ENCODE measurements around the gene GATA6.
"Not testable (repeated sequence)": the region's sequence is repeated elsewhere in the genome, so short reads cannot be mapped to it uniquely, and the experiment has no call there.

Gene GATA6

DNA sequence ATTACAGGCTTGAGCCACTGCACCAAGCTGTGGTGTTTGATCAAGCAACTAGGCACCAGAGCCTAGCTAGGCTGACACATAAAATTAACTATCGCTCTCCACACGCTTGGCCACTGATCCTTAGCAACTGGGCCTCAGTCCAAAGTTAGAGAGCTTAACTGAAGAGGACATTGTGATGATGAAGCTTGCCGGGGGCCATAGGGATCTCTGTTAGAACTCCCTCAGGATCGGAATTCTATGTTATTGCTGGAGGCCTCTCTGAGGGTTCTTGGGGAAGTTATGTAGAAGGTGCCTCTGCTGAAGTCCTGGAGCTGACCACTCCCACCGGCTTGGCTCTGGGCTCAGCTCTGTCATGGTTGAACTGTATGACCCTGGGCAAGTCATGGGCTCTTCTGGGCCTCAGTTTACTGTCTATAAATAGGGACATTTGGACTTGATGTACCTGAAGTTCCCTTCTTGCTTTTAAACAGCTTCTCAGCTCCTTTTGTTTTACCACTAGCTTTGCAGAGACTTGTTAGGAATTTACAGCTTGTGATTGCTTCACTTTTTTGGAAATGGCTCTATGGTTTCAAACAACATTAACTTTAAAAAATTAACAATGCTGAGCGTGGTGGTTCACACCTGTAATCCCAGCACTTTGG lies 44.1 kb downstream of the GATA6 start:
- no peak for DNase-seq

DNA sequence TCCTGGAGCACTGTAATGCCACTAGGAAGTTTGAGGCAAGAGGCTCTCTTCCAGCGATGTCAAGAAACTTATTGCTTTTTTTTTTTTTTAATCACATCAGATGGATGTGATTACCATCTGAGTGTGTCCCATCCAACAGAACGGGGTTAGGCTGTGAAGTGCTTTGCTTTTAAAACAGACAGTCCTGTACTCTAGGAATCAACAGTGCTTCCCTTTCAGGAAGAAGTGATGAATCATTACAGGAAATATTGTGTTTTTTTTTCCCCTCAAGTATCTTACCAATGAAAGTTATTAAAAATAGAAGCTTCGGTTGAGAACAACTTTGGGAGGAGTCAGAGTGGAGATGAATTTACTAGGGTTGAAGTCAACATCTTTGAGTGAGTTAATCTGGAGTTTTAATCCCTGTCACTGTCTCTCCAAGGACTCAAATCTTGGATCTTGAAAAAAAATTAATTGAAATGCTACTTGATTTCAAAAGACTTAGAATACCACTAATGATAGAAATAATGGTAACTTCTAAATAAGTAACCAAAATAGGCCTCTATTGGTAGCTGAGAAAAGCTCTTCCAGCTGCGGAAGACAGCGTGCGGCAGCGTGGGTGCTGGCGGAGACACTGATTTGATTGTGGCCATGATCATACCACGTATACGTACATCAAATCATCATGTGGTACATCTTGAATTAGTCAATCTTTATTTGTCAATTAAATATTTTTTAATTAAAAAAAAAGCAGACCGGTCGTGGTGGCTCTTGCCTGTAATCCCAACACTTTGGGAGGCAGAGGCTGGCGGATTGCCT lies 45.5 kb downstream of the GATA6 start:
- peak; percentile 17 for DNase-seq

DNA sequence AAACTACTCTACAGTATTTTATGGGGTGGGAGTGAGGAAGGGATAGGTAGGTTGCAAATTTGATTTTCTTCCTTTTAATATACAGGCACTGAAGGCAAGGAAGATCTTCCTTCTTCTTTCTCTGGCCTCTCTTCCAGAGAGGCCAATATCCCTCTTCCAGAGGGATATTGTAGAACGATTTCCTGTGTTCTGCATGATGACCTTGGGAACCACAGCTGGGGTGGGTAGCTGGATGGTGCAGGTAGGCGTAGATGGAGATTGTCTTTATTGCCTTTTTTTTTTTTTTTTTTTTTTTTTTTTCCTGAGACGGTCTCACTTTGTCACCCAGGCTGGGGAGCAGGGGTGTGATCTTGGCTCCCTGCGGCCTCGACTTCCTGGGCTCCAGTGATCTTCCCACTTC lies 49.4 kb downstream of the GATA6 start:
- no peak for DNase-seq

DNA sequence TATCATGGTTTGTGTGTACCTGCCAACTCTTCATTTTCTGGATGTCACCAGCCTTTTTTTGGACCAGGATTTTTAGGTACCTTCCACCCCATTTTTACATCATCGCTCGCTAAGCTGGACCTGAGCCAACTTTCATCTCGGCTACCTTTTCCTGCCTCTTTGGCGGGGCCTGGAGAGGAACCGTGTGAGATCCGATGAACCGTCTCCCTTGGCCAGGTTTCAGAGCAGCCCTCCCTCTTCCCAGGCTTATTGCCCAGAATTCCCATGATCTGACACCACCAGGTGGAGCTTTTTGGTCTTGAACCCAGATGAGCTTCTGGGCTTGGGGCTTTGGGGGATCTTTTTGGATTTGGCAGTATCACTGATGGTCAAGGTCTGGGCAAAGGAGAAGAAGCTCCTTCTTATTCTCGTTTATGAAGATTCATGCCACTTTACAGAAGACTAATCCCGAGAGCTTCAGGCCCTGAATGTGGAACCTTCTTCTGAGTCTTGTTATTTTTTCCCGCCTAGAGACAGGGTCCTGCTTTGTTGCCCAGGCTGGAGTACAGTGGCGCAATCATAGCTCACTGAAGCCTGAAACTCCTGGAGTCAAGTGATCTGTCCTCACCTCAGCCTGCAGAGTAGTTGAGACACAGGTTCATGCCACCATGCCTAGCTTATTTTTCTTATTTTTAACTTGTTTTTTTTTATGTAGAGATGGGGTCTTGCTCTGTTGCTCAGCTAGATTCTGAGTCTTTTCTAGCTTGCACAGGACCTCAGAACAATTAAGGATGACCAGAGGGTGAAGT lies 50.4 kb downstream of the GATA6 start:
- no peak for DNase-seq

DNA sequence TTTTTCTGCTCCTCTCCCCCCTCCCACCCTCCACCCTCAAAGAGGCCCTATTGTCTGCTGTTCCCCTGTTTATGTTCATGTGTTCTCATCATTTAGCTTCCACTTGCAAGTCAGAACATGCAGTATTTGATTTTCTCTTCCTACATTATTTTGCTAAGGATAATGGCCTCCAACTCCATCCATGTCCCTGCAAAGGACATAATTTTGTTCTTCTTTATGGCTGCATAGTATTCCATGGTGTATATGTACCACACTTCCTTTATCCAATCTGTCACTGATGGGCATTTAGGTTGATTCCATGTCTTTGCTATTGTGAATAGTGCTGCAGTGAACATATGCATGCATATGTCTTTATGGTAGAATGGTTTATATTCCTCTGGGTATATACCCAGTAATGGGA lies 51.2 kb downstream of the GATA6 start:
- not testable (repeated sequence) for DNase-seq

DNA sequence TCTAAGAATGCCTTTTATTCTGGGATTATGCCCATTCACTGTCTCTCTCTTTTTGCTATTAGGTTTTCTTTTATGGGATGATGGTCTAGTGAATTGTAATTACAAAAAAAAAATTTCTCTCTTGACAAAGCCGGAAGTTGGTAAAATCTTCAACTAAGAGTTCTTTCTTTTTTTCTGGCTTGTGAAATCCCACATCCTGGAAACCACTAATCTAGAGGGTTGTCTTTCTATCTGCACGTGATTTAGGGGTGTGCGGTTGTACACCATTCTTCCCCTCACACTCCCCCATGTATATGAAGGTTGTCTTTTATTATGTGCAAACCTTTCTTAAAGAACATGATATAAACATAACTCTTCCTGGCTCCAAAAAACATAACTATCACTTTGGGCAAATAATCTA lies 52.0 kb downstream of the GATA6 start:
- DNase-seq: no peak

DNA sequence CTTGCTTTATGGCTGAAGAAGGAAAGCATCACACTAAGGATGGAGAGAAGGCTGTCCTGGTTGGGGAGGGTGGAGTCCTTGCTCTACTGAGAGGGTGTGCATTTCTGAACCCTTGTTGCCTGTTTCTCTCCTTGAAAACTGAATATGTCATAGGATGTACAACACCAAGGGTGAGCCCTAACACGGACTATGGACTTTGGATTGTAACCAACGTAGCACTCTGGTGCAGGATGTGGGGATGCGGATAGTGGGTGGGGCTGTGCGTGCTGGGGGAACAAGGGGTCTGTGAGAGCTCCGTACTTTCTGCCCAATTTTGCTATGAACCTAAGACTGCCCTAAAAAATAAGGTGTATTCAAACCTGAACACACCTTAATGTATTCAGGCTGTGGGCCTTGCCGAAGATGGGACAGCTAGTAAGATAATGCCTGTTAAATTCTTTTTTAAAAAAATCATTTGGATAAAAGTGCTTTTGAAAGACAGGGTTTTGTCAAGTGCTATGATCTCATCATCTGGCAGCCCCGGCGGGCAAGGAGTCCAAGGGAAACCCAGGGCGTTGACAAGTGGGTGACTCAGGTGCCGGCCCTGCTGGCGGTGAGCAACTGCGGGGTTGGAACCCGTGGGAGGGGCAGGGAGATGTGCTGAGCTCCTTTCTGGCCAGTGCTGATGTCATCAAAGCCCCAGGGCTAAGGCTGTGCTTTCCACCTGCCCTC lies 54.0 kb downstream of the GATA6 start:
- DNase-seq: peak; percentile 71

DNA sequence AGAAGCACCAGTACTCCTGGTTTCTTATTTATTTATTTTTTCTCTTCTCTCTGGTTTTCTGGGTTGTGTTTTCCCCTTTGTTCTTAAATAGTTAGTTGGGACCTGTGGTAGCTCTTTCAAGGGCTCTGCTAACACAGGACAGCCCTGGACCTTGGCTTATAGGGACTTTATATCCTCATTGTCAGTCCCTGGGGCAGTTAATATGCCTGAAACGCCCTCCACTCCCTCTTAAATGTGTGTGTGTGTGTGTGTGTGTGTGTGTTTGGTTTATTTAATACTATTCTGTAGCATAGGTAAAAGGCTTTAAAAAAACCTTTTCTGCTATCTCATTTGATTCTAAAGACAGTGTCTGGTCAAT lies 54.6 kb downstream of the GATA6 start:
- DNase-seq: no peak

DNA sequence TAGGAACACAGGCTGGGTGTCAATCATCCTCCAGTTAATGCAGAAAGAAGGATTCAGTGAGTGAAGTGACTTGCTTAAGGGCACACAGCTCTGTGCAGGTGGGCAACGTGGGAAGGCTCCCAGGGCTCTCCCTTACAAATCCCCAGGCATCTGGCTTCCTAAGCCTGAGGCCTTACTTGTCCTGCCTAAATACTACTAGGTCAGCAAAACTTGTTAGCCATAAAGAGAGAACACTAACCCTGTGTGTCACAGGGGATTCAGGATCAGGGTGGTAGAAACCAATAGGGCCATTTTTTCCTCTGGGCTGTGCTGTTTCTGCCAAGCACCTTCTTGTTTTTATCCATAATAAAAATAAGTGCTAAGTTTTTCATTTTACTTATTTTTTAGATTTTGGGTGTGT lies 55.0 kb downstream of the GATA6 start:
- no peak for DNase-seq

DNA sequence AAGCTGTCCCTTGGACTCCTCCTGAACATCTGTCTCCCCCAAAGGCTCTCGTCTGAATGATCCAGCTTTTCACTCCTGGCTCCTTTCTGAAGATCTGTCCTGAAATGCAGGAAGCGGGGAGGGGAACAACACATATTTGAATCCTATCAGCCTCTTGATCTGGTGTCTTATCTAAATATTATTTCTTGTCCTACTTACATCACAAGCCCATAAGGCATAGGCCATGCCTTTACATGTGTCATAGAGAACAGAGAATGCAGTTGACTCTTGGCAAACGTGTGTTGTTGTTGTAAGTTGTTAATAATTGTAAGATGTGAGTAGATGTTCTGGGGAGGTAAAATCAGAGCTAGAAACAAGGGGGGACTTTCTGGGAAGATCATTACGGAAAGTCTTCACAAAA lies 57.4 kb downstream of the GATA6 start:
- DNase-seq: no peak

DNA sequence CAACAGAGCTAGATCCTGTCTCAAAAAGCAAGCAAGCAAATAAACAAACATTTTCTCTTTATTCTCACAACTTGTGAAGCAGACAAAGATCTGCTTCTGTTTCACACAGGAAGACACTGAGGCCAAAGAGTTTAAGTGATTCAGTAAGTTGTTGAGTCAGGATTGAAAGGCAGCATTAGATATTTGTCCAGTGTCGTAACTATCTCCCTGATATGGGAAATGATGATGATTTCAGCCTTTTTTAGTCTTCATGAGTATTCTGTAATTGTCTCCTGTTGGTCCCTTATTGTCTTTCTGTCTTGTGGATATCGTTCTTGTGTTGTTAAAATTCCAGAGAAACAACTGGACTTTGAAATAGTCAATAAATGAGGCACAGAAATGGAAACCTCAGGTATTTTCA lies 59.6 kb downstream of the GATA6 start:
- peak; percentile 19 for DNase-seq

DNA sequence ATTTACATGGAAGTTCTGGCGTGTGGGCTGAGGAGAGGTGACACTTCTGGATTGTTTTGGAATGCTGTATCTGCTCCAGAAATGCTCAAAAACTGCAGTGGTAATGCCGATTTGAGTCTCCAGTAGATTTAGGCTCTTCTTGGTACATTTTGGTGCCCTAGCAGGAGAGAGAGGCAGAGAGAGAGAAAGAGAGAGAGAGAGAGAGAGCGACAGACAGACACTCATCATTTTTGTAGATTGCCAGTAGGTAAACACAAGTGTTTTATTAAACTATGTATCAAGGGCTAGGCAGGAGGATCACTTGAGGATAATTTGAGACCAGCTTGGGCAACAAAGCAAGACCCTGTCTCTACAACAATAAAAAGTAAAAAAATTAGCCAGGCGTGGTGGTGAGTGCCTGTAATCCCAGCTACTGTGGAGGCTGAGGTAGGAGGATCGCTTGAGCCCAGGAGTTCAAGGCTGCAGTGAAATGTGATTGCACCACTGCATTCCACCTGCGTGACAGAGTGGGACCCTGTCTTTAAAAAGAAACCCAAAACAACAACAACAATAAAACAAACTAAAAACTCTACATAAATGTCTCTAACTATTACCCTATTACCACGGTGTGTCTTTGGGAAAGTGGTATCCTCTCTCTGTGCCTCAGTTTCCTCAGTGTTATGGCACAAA lies 60.2 kb downstream of the GATA6 start:
- no peak for DNase-seq

DNA sequence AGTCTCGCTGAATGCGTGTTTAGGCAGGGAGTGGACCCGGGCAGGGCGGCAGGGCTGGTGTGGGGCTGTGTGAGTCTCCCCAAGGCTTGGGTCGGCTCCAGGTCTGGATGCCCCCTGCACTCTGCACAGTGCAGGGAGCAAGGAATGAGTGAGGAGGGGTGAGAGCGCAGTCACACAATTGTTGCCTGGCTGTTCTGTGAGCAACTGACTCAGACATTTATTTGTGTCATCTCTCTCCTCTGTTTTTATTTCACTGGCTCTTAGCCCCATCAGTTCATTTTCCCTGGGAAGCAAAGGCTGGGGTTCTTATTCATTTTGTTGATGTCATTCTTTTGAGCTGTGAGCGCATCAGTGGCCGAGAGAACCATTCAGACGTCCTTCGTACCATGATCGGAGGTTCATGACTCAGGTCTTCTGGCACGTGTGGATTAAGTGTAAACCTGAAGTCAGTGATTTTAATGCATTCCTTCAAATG lies 61.1 kb downstream of the GATA6 start:
- peak; percentile 60 for DNase-seq

DNA sequence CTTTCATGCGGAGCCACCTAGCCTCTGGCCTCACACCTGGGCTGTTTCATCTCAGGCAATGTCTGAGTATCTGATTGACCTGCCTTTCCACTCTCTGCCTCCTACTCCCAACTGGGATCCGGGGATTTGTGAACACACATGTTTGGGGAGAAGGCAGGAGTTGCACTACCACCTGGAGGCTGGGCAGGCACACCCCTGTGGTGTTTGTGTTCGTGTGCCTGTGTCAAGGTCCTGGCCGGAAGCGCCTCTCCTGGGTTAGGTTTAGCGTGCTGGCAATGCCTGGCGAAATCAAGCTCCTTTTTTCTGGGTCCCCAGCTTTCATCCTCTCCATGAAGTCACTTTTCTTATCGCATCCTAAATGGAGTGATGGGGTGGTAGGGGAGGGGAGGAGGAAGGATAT lies 63.9 kb downstream of the GATA6 start:
- DNase-seq: no peak

DNA sequence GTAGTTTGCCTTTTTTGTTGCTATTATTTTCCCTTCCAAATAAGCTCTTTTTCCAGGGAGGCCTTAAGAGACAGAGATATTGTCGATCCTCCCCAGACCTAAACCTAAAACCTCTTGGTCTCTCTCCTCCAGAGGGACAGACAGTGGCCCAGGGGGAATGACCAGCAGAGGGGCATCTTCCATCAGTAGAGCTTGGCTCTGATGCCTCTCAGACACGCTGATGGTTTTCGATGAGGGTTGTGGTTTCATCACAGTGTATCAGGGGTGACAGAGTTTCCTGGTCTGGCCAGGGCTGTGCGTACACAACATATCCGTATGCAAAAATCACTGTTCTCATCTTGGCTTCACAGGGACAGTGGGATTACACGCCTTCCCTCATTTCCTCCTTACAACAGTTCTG lies 68.6 kb downstream of the GATA6 start:
- no peak for DNase-seq

DNA sequence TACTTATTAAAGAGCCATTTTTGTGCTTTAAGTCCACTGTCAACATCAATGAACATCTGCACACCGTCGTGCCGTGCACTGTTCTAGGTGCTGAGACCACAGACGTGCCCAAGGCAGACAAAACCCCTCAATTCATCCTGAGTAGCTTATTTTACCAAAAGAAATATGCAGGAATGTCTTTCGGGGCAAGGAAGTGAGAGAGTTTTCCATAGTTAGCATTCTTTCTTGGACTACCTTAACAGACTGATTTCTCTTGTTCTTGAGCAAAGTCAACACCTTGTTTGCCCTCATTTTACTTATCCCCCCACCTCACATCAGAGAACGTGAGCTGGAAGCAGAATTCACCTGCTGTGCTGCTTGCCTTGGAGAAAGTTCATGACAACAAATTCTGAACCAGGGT lies 69.3 kb downstream of the GATA6 start:
- no peak for DNase-seq

DNA sequence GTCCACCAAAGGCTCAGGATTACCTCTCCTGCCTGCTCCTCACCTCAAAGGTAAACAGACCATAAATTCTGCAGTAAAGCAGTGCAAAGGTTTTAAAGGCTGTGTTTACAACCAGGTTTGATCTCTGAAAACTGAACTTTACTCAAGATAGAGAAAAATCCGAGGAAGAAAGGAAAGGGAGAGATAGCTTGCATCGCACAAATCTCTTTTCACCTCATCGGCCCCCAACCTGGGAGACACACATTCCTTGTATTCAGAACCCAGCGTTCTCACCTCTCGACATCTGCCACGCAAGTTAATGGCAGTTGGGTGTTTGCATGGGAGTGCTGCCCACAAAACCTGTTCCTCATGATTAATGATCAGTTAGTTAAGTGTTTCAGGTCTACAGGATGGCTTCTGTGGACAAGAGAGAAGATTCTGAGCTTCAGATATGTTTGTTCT lies 72.6 kb downstream of the GATA6 start:
- no peak for DNase-seq

DNA sequence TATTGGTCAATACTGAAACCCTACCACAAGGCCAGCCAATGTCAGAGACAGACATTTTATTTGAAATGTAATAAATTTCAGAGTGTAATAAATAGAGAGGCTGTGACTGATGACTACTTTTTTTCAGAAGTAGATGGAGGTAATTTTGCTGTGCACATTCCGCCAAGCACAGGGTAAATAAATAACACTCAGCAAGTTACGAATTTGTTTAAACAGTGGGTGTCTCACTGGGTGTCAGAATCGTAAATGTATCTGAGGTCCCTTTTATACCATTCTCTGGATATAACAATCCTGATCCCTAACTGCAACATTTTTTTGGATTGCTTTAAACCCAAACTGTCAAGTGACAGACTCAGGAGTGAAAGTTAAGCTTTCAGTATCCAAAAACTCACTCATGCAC lies 74.1 kb downstream of the GATA6 start:
- no peak for DNase-seq

DNA sequence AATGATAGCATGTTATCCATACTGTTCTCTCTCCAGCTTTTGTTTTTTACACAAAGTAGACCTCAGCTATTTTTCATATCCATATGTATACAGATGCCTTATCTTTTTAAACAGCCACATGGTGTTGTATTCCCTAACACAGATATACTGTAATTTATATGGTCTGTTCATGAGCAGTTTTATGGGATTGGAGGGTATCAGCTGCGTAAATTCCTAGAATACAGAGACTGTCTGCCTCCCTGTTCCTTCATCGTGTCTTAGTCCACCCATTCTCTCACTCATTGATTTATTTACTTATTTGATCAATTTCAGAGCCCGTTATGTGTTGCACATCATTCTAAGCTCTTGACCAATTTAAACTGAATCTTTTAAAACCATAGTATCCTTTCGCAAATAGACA lies 80.6 kb downstream of the GATA6 start:
- no peak for DNase-seq

DNA sequence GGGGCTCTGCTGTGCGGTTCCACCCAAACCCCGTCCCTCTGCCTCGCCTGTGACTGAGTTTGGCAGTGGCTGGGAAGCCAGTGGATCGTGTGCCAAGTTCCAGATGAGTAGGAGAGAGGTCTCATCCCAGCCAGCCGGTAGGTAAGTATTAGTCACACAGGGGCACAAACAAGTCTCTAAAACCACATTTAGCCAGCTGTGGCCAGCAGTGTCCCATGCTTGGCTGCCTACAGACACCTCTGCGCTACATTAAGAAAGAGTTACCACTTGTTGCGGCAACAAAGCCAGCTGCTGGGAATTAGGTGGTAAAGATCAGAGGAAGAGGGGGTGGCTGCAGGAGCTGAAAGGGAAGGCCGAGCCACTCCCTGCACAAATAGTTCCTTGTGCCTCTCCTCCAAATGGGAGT lies 81.2 kb downstream of the GATA6 start:
- DNase-seq: no peak

All from fibroblast of skin of right quadriceps (primary cell).